H9 (cell line): ENCODE measurements around the gene NKAIN2. TPM values are rescaled to one million over a fixed set of nuclear protein-coding genes. Genes with fewer than 3 reads are reported as not detected.

ENCODE experiments used
- DNase-seq: peaks from one replicate; pipeline ENCODE4 v3.0.0-alpha.2; 2017
- H2AFZ ChIP-seq: one replicate; pipeline ENCODE4 v1.6.1; 2013; ENCODE audit warnings: mild to moderate bottlenecking, low read length, control low read depth, moderate library complexity
- H2AK5ac ChIP-seq: 2 replicates; pipeline ENCODE4 v1.6.1; 2013; ENCODE audit warnings: low read length, control low read depth, mixed read lengths; ENCODE audit not compliant: insufficient read length
- H2BK120ac ChIP-seq: one replicate; pipeline ENCODE4 v1.6.1; 2013; ENCODE audit warnings: low read depth, mild to moderate bottlenecking, low read length, control low read depth, inconsistent platforms; ENCODE audit not compliant: poor library complexity, severe bottlenecking
- H2BK12ac ChIP-seq: 2 replicates; pipeline ENCODE4 v1.6.1; 2013; ENCODE audit warnings: low read length, control low read depth, mixed read lengths, low read depth; ENCODE audit not compliant: insufficient read length
- H2BK15ac ChIP-seq: 2 replicates; pipeline ENCODE4 v1.6.1; 2013; ENCODE audit warnings: low read depth, low read length, control low read depth
- H2BK20ac ChIP-seq: one replicate; pipeline ENCODE4 v1.6.1; 2013; ENCODE audit warnings: low read depth, mild to moderate bottlenecking, low read length, control low read depth, inconsistent platforms; ENCODE audit not compliant: poor library complexity, severe bottlenecking
- H2BK5ac ChIP-seq: 2 replicates; pipeline ENCODE4 v1.6.1; 2013; ENCODE audit warnings: low read length, control low read depth, mixed read lengths; ENCODE audit not compliant: insufficient read length
- H3K14ac ChIP-seq: 2 replicates; pipeline ENCODE4 v1.6.1; 2013; ENCODE audit warnings: low read length, control low read depth; ENCODE audit not compliant: insufficient read depth
- H3K18ac ChIP-seq: 2 replicates; pipeline ENCODE4 v1.6.1; 2013; ENCODE audit warnings: low read depth, mild to moderate bottlenecking, mixed read lengths, low read length, control low read depth; ENCODE audit not compliant: insufficient read length
- H3K23ac ChIP-seq: 2 replicates; pipeline ENCODE4 v1.6.1; 2013; ENCODE audit warnings: low read length, control low read depth, mixed read lengths, low read depth; ENCODE audit not compliant: insufficient read length
- H3K23me2 ChIP-seq: 2 replicates; pipeline ENCODE4 v1.6.1; 2013; ENCODE audit warnings: low read depth, mild to moderate bottlenecking, mixed read lengths, low read length, control low read depth; ENCODE audit not compliant: insufficient read length, poor library complexity, severe bottlenecking
- H3K27ac ChIP-seq: 2 replicates; pipeline ENCODE4 v1.5.1; 2013; ENCODE audit warnings: low read length, control low read depth, mixed read lengths, low read depth; ENCODE audit not compliant: insufficient read length
- H3K27me3 ChIP-seq: 2 replicates; pipeline ENCODE4 v1.6.1; 2013; ENCODE audit warnings: low read length, control low read depth, inconsistent platforms; ENCODE audit not compliant: insufficient read depth
- H3K4ac ChIP-seq: 2 replicates; pipeline ENCODE4 v1.6.1; 2013; ENCODE audit warnings: low read depth, mild to moderate bottlenecking, control low read depth, inconsistent platforms, low read length, moderate library complexity
- H3K4me1 ChIP-seq: 2 replicates; pipeline ENCODE4 v1.6.1; 2013; ENCODE audit warnings: low read length, control low read depth, inconsistent platforms; ENCODE audit not compliant: insufficient read depth
- H3K4me2 ChIP-seq: 2 replicates; pipeline ENCODE4 v1.6.1; 2013; ENCODE audit warnings: low read length, control low read depth, mixed read lengths; ENCODE audit not compliant: insufficient read length, insufficient read depth
- H3K56ac ChIP-seq: 2 replicates; pipeline ENCODE4 v1.6.1; 2013; ENCODE audit warnings: low read depth, mild to moderate bottlenecking, mixed read lengths, low read length, control low read depth; ENCODE audit not compliant: insufficient read length
- H3K79me1 ChIP-seq: 2 replicates; pipeline ENCODE4 v1.6.1; 2013; ENCODE audit warnings: low read depth, mild to moderate bottlenecking, moderate library complexity, low read length, control low read depth, inconsistent platforms; ENCODE audit not compliant: insufficient read depth, poor library complexity, severe bottlenecking
- H3K79me2 ChIP-seq: 2 replicates; pipeline ENCODE4 v1.6.1; 2013; ENCODE audit warnings: low read length, control low read depth, inconsistent platforms; ENCODE audit not compliant: insufficient read depth
- H3K9ac ChIP-seq: 2 replicates; pipeline ENCODE4 v1.6.1; 2013; ENCODE audit warnings: low read length, control low read depth, mixed read lengths; ENCODE audit not compliant: insufficient read length; ENCODE audit errors: extremely low read depth
- H3K9me3 ChIP-seq: one replicate; pipeline ENCODE4 v1.6.1; 2013; ENCODE audit warnings: low read depth, low read length, inconsistent platforms; ENCODE audit not compliant: control insufficient read depth
- H3T11ph ChIP-seq: one replicate; pipeline ENCODE4 v1.6.1; 2013; ENCODE audit warnings: mild to moderate bottlenecking, low read length, control low read depth, inconsistent platforms
- H4K20me1 ChIP-seq: one replicate; pipeline ENCODE4 v1.6.1; 2013; ENCODE audit not compliant: control insufficient read depth, insufficient read length, insufficient read depth
- H4K5ac ChIP-seq: 2 replicates; pipeline ENCODE4 v1.6.1; 2013; ENCODE audit warnings: low read depth, mild to moderate bottlenecking, mixed read lengths, low read length, control low read depth; ENCODE audit not compliant: insufficient read length
- H4K8ac ChIP-seq: replicated peaks from 2 replicates; pipeline ENCODE4 v1.6.1; 2013; ENCODE audit warnings: low read length, control low read depth, mixed read lengths, low read depth; ENCODE audit not compliant: insufficient read length
- H4K91ac ChIP-seq: 2 replicates; pipeline ENCODE4 v1.6.1; 2013; ENCODE audit warnings: low read depth, mild to moderate bottlenecking, moderate library complexity, mixed read lengths, low read length, control low read depth; ENCODE audit not compliant: insufficient read length
- H3K27ac Mint-ChIP-seq, 3 experiments: 2 replicates in 2 of 3; 3 replicates in 1 of 3; pipeline ENCODE4 v1.8.0; 2020 to 2021; ENCODE audit warnings: mixed read lengths in 3 of 3, mild to moderate bottlenecking in 1 of 3, moderate library complexity in 1 of 3
- H3K27me3 Mint-ChIP-seq: 2 replicates; pipeline ENCODE4 v1.8.0; 2021; ENCODE audit warnings: low read depth, mild to moderate bottlenecking, moderate library complexity, mixed read lengths
- H3K36me3 Mint-ChIP-seq, 3 experiments: 2 replicates in 2 of 3; 3 replicates in 1 of 3; pipeline ENCODE4 v1.8.0; 2020 to 2021; ENCODE audit warnings: low read depth in 3 of 3, mixed read lengths in 3 of 3; ENCODE audit not compliant: insufficient read depth in 1 of 3
- H3K4me1 Mint-ChIP-seq, 2 experiments: 2 replicates each; pipeline ENCODE4 v1.8.0; 2020; ENCODE audit warnings: mixed read lengths in 2 of 2
- H3K4me3 Mint-ChIP-seq, 2 experiments: 2 replicates in 1 of 2; 3 replicates in 1 of 2; pipeline ENCODE4 v1.8.0; 2020 to 2021; ENCODE audit warnings: mild to moderate bottlenecking in 2 of 2, mixed read lengths in 2 of 2, moderate library complexity in 1 of 2
- H3K9me3 Mint-ChIP-seq, 2 experiments: 2 replicates in 1 of 2; 3 replicates in 1 of 2; pipeline ENCODE4 v1.8.0; 2020; ENCODE audit warnings: mild to moderate bottlenecking in 2 of 2, mixed read lengths in 2 of 2, moderate library complexity in 1 of 2
- WGBS: extraction: QIAGEN DNeasy Blood & Tissue Kit; methylation state at CpG from one replicate; pipeline ENCODE4 v1.1.7; 2013; ENCODE audit warnings: missing lambda C conversion rate, low lambda C conversion rate, mixed read lengths; ENCODE audit not compliant: insufficient read length; ENCODE audit errors: extremely low coverage; 5-methylcytosine and 5-hydroxymethylcytosine counted together
- total RNA-seq: library from RNA; stranded (reverse); gene quantifications from 2 replicates; pipeline ENCODE4 v1.2.1, GENCODE V29; 2021
- TF ChIP-seq, protein P1 (sequence below): fragments of 200-600 bp; sonication (generic); conservative IDR thresholded peaks from 3 replicates; pipeline ENCODE4 v1.8.0; 2021; ENCODE audit warnings: antibody characterized with exemption, mild to moderate bottlenecking

NKAIN2 gene
- total RNA-seq, 1 experiment from 2014 or later: 0.17 TPM

DNA sequence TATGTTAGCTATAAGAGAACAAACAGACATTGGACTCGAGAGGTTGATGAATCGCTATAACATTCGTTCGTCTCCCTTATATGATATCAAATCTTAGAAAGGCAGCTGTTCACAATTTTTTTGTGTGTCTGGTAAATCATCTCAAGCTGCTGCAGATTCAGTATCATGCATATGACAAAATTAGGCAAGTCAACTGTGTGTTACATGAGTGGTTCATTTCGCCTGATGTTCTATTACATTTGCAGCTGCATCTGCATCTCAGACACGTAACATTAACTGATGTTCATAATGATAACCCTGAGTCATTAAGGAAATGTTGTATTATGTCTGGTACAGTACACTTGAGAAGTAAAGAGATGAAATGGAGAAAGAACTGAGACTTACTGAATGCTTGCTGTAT, 92.1 kb downstream of the NKAIN2 start:
- no peaks in the 10 kb centered on the region for H3K4me1 ChIP-seq
- H2AK5ac ChIP-seq: no peak overlapping the region
- no peaks in the 10 kb centered on the region for H3K27me3 ChIP-seq
- H2AFZ ChIP-seq: no peak overlapping the region
- Mint-ChIP-seq H3K36me3 (no peaks in the 10 kb centered on the region), H3K27ac (no peak overlapping the region), H3K4me3 (no peak overlapping the region), H3K27me3 (peaks cover 15% of the 10 kb centered on the region), H3K4me1 (no peaks in the 10 kb centered on the region), H3K9me3 (no peaks in the 10 kb centered on the region)
- H3K23ac ChIP-seq: no peak overlapping the region
- H4K20me1 ChIP-seq: no peaks in the 10 kb centered on the region
- no peak overlapping the region for H3K4ac ChIP-seq
- no CpG with 5 or more reads among the region's 6 CpGs for WGBS
- no peak overlapping the region for H2BK20ac ChIP-seq
- no peaks in the 10 kb centered on the region for H3K23me2 ChIP-seq
- no peak overlapping the region for H4K5ac ChIP-seq
- no peak overlapping the region for H3K9ac ChIP-seq
- no peak overlapping the region for H4K91ac ChIP-seq
- no peak overlapping the region for H3T11ph ChIP-seq
- no peak overlapping the region for H3K14ac ChIP-seq
- no peaks in the 10 kb centered on the region for H3K79me2 ChIP-seq
- H3K27ac ChIP-seq: no peak overlapping the region
- no peak overlapping the region for H2BK120ac ChIP-seq
- TF ChIP-seq, protein P1, sequence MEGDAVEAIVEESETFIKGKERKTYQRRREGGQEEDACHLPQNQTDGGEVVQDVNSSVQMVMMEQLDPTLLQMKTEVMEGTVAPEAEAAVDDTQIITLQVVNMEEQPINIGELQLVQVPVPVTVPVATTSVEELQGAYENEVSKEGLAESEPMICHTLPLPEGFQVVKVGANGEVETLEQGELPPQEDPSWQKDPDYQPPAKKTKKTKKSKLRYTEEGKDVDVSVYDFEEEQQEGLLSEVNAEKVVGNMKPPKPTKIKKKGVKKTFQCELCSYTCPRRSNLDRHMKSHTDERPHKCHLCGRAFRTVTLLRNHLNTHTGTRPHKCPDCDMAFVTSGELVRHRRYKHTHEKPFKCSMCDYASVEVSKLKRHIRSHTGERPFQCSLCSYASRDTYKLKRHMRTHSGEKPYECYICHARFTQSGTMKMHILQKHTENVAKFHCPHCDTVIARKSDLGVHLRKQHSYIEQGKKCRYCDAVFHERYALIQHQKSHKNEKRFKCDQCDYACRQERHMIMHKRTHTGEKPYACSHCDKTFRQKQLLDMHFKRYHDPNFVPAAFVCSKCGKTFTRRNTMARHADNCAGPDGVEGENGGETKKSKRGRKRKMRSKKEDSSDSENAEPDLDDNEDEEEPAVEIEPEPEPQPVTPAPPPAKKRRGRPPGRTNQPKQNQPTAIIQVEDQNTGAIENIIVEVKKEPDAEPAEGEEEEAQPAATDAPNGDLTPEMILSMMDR: no peak
- no peak overlapping the region for H2BK12ac ChIP-seq
- no peak overlapping the region for H3K56ac ChIP-seq
- no peak overlapping the region for H3K4me2 ChIP-seq
- no peak overlapping the region for H2BK5ac ChIP-seq
- H4K8ac ChIP-seq: no peak overlapping the region
- no peak overlapping the region for H3K18ac ChIP-seq
- H2BK15ac ChIP-seq: no peak overlapping the region
- H3K9me3 ChIP-seq: no peaks in the 10 kb centered on the region
- no peaks in the 10 kb centered on the region for H3K79me1 ChIP-seq
- DNase-seq: no peak
